ENCODE results near the gene ATP8B3.
"Not testable (repeated sequence)": the region's sequence is repeated elsewhere in the genome, so short reads cannot be mapped to it uniquely, and the experiment has no call there.

Gene ATP8B3

GRCh38 chr19:1769645-1769985 is 42.5 kb downstream of the ATP8B3 start:
- no peak for DNase-seq (ENCODE audit: low read depth in 3 of 3)

DNA sequence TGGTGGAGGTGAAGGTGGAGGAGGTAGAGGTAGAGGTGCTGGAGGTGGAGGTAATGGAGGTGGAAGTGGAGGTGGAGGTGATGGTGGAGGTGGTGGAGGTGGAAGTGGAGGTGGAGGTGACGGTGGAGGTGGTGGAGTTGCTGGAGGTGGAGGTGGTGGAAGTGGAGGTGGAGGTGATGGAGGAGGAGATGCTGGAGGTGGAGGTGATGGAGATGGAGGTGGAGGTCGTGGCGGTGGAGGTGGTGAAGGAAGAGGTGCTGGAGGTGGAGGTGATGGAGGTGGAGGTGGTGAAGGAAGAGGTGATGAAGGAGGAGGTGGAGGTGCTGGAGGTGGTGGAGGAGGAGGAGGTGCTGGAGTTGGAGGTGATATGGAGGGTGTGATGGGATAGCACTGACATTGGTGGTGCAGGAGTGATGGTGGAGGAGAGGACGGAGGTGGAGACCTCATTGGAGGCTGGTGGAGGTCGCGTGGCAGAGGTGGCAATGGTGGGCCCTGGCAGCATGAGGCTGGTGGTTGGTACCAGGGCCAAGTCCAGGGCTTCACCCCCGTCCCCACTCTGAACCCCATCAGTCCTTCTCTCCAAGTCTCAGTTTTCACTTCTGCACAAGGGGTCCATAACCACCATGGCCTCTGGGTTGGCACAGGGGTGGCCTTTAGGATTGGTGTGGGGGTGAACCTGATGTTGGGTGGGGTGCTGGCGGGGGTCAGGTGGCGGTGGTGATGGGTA is 43.0 kb downstream of the ATP8B3 start:
- no peak for DNase-seq (ENCODE audit: low read depth in 3 of 3)

DNA sequence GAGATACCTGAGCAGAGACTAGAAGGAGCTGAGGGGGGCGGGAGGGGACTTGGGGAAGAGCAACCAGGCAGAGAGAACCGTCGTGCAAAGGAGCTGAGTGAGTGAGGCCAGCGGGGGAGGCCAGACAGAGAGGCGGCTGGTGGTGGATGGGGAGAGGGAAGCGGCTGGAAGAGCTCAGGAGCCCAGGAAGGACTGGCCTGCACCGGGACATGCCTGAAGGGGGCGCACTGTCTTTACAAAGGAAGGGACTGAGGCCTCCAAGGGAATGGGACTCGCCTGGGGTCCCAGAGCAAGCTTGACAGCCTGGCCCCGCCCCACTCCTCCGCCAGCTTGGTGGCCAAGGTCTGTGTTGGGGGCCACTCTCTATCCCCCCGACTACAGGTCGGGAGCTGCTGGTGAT is 43.8 kb downstream of the ATP8B3 start:
- DNase-seq (ENCODE audit: low read depth in 3 of 3): no peak

GRCh38 chr19:1767464-1767933 is 44.6 kb downstream of the ATP8B3 start:
- DNase-seq (ENCODE audit: low read depth in 3 of 3): peak; percentile 22 to 52 (median 37)

DNA sequence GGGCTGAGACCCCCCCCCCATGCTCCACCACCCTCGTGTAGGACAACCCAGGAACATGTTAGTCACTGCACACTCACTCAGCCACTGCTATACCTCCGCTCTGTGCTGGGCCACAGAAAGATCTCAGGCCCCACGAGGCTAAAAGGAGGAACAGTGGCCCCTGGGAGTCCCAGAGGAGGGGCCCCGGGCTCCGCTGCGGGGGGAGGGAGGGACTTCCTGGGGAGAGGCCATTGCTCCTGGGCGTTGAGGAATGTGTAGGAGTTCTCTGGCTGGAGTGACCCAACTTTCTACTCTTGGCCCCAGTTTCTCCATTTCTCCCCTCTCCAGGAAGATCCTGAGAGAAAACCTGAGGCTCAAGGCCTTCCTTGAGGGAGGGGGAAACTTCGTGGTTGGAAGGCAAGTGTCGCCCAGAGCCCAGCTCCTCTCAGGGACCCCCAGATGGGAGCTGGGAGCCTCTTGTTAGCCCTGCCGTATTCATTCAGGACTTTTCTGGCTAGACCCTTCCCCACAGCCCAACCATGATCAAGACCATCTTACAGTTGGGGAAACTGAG is 45.2 kb downstream of the ATP8B3 start:
- DNase-seq (ENCODE audit: low read depth in 3 of 3): no peak

DNA sequence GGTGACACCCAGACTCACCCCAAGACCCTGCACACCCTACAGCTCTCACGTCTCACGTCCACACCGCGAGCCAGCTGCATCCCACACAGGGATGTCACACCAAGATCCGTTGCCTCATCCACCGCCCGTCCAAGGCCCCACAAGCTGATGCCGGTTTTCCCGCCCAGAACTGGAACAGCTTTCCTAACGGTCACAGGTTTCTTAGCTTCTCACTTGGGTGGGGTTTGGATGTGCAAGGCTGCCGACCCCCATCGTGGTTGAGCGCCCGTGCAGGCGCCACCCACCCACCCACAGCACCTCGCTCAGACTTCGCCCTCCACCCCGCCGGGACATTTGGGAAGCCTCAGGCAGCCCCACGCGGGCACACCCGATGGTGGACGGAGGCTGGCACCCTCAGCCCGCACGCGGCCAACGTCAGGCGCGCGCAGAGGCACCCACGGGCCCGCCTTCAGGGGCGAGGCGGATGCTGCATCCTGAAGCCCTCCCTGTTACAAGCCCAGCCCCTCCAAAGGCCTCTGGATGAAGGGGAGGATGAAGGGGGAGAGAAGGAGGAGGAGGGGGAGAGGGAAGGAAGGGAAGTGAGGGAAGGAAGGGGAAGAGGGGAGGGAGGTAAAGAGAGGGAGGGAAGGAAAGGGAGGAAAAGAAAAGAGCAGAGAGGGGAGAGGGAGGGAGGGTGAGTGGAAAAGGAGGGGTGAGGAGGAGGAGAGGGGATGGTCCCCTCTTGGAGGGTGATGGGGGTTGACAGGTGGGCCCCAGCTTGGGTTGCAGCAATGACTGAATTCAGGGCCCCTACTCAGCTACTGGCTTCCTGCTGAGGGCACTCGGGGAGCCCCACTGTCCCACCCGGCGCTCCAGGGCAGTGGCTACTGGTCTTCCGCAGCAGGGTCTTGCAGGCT is 45.9 kb downstream of the ATP8B3 start:
- DNase-seq (ENCODE audit: low read depth in 3 of 3): no peak

- DNase-seq (ENCODE audit: low read depth in 3 of 3): no peak
Observed at GRCh38 chr19:1765232-1765903, 46.7 kb downstream of the ATP8B3 start.

- DNase-seq (ENCODE audit: low read depth in 3 of 3): no peak
Observed at GRCh38 chr19:1764729-1765128, 47.3 kb downstream of the ATP8B3 start.

- DNase-seq (ENCODE audit: low read depth in 3 of 3): no peak
Observed at GRCh38 chr19:1763648-1764639, 48.1 kb downstream of the ATP8B3 start.

DNA sequence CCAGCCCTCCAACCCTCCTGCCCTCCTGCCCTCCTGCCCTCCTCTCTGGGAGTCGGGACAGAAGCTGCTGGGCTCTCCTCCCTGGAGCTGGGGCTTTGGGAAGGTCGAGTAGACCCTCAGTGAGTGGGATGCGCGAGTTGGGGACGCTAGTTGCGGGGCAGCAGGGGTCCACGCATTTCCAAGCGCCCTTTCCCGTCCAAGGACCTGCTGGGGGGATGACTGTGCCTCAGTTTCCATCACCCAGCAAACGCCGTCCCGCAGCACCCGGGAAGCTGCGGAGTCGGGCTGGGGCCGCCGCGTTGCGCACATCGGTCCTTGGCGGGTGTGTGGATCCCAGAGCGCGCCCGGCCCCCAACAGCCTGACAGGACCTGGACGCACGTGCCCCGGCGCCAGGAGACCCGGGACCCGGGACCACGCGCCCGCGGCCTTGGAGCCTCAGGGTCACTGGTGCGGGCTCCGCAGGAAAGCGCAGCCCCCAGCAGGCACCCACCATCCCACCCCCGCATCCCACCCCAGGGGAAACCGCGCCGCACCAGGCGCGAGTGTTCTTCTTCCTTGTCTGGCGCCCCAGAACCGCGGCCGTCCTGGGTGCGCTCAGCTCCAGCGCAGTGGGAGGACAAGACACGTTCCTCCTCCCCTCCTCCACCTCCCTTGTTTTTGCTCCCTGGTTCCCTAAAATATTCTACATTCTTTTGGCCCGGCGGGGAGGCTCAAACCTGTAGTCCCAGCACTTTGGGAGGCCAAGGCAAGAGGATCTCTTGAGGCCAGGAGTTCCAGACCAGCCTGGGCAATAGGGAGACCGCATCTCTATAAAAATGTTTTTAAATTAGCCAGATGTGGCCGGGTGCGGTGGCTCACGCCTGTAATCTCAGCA is 49.6 kb downstream of the ATP8B3 start:
- no peak for DNase-seq (ENCODE audit: low read depth in 3 of 3)

- no peak for DNase-seq (ENCODE audit: low read depth in 3 of 3)
Observed at GRCh38 chr19:1761528-1762242, 50.4 kb downstream of the ATP8B3 start.

DNA sequence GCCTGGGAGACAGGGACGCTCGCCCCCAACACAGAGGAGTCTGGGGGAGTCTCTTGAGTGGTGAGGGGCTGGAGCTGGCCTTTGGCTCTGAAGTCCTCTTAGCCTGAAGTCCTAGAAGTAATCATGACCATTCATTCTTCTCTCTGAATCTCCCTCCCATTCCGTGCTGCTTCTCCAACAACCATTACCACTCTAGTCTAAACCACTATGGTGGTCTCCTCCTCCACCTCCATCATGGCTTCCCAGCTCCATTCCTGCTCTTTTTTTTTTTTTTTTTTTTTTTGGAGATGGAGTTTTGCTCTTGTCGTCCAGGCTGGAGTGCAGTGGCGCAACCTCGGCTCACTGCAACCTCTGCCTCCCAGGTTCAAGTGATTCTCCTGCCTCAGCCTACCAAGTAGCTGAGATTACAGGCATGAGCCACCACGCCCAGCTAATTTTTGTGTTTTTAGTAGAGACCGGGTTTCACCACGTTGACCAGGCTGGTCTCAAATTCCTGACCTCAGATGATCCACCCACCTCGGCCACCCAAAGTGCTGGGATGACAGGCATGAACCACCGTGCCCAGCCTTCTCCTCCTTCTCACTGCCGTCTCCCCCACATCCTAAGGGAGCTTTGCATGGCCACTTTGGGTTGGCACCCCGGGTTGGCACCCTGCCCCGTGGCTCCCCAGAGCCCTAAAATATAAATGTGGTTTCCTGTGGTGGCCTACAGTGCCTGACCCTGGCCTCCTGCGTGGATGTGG is 51.1 kb downstream of the ATP8B3 start:
- DNase-seq (ENCODE audit: low read depth in 3 of 3): not testable (repeated sequence)

DNA sequence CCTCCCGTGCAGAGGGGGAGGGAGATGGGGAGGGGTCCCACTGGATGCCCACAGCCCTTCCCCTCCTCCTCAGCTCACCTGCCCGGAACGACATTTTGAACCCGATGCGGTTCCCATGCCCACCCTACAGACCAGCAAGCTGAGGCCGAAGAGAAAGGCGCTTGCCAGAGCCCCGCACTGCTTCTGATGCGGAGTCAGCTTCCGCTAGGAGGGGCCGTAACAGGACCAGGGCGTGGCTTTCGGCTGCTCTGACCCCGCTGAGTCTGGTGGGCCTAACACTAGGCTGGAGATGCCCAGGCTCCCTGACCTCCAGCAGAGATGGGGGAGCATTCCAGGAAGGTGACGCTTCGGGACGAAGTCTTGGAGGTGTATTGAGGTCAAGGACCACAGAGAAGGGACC is 52.1 kb downstream of the ATP8B3 start:
- no peak for DNase-seq (ENCODE audit: low read depth in 3 of 3)

DNA sequence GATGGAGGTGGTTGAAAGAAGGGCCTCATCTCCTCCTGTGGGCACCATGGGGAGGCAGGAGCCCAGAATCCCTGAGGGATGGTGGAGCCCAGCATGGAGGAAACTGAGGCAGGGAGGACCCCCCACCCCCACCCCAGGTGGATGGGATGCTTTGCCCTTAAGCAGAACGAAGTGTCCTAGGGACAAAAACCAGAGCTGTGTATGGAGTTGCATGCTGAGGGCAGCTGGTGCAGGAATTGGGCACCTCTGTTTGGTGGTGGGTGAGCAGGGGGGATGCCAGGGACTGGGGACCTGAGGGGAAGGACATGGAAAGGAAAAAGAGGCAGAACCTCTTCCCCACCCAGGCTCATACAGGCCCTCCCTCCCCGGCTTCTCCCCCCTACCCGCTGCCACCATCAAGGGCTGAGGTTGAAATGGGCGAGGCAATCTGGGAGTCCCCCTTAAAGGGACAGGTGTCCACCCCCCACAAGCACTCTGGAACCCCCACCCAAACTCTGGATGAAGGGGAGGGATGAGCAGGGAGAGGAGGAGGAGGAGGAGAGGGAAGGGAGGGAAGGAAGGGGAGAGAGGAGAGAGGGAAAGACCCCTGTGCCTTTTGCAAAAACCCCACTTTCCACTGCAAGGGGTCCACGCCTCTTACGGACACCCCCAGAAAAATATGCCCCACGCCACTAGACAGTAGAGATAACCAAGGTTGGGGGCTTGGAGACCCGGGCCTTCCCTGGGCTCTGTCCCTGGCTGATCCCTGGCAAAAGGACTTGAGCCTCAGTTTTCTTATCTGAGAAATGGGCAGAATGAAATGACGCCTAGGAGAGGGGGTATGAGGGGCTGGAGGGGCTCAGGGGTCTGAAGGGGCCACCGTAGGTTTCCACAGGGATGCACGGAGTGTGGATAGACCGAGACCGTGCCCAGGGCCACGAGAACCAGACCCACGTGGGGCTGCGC is 52.8 kb downstream of the ATP8B3 start:
- DNase-seq (ENCODE audit: low read depth in 3 of 3): no peak

DNA sequence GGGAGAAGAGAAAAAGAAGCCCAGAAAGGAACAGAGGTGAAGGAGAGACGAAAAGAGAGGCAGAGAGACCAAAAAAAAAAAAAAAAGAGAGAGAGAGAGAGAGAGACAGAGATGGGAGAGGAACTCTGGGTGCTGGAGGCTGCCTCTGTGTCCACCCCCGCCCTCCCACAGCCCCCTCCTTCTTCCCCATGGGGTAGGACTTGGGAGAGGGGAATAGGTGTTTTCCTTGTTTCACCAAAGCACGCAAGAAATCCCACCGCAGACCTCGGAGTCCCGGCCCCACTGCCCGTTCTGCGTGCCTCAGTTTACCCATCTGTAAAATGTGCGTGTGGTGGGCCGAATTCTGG is 53.9 kb downstream of the ATP8B3 start:
- no peak for DNase-seq (ENCODE audit: low read depth in 3 of 3)

DNA sequence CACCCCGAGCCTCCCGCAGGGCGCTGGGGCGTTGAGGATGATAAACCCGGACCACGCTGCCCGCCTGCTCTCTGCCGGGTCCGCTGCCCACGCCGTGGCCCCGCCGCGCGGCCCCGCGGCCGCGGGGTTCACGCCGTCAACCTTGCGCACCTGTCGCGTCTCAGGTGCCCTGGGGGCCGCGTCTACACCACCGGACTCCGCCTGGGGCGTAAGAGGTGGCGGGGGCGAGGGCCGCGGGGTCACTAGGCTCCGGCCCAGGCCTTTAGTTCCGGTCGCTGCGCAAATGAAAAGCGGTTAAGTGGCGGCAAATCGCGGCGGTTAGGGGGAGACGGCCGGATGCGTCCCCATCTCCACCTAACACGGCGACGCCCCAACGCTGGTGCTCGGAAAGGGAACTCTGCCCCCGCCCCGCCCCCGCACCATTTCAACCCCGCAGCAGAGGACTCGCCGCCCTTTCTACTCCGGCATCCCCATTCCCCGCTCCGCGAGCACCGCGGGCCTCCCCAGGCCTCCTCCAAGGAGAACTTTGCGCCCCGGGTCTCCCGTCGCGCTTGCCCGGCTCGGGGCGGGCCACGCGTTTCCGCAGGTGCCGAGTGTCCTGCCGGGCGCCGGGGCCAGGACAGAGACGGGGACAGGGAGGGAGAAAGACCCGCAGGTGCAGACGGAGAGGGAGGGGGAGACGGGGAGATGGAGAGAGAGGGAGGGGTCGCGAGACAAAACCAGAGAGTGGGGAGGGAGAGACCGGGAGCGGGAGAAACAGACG is 54.4 kb downstream of the ATP8B3 start:
- no peak for DNase-seq (ENCODE audit: low read depth in 3 of 3)

All from stimulated activated CD4-positive, alpha-beta T cell treated with anti-CD3 and anti-CD28 coated beads, TNF-alpha, amount 100 ng/mL, for 24 hours (primary cell).